Measurements from ENCODE around the gene NSD1.

NSD1 gene

GRCh38 chr5:177234841-177235240, 101.3 kb downstream of the NSD1 start:
- Histone ChIP-seq H3K4me1 (ENCODE audit: control insufficient read depth, low read length) (peaks cover 10% of the 10 kb centered on the region), H3K9me2 (replicated peaks; ENCODE audit: control insufficient read depth, low read length) (no peaks in the 10 kb centered on the region), H4K20me1 (ENCODE audit: control insufficient read depth, insufficient read depth, low read depth, low read length) (0 out of 2 replicates have a peak, but pooled peaks cover 4% of the 10 kb centered on the region), H3K36me3 (ENCODE audit: control insufficient read depth, low read length) (peaks cover 61% of the 10 kb centered on the region), H3K4me2 (ENCODE audit: low read length) (no peak overlapping the region), H3K4me3 (ENCODE audit: low read length) (no peak overlapping the region), H3K9me3 (ENCODE audit: control insufficient read depth, insufficient read depth, low read length) (no peaks in the 10 kb centered on the region), H3K27ac (ENCODE audit: low read depth, low read length) (no peak overlapping the region), H3K27me3 (ENCODE audit: control insufficient read depth, low read length) (no peaks in the 10 kb centered on the region), H3K79me2 (ENCODE audit: control insufficient read depth, low read length) (peaks cover 42% of the 10 kb centered on the region), H3F3A (ENCODE audit: control insufficient read depth, insufficient read depth) (peaks cover 8% of the 10 kb centered on the region)
- TF ChIP-seq EZH2phosphoT487 (IDR thresholded peaks at IDR 0.05; ENCODE audit: borderline replicate concordance, low read length) = no peak
- TF ChIP-seq CTCF (IDR thresholded peaks at IDR 0.05; ENCODE audit: low read depth, low read length, poor library complexity, severe bottlenecking) = no peak

GRCh38 chr5:177241768-177242167, 108.2 kb downstream of the NSD1 start:
- Histone ChIP-seq H3K4me3 (ENCODE audit: low read length) (no peak overlapping the region), H3K9me3 (ENCODE audit: control insufficient read depth, insufficient read depth, low read length) (no peaks in the 10 kb centered on the region), H3K27me3 (ENCODE audit: control insufficient read depth, low read length) (no peaks in the 10 kb centered on the region), H3K27ac (ENCODE audit: low read depth, low read length) (no peak overlapping the region), H3K4me1 (ENCODE audit: control insufficient read depth, low read length) (no peaks in the 10 kb centered on the region), H4K20me1 (ENCODE audit: control insufficient read depth, insufficient read depth, low read depth, low read length) (no peaks in the 10 kb centered on the region), H3K9me2 (replicated peaks; ENCODE audit: control insufficient read depth, low read length) (no peaks in the 10 kb centered on the region), H3K4me2 (ENCODE audit: low read length) (no peak overlapping the region), H3K79me2 (ENCODE audit: control insufficient read depth, low read length) (0 out of 2 replicates have a peak, but pooled peaks cover 3% of the 10 kb centered on the region), H3K36me3 (ENCODE audit: control insufficient read depth, low read length) (peaks cover 80% of the 10 kb centered on the region), H3F3A (ENCODE audit: control insufficient read depth, insufficient read depth) (peaks cover 8% of the 10 kb centered on the region)
- TF ChIP-seq CTCF (IDR thresholded peaks at IDR 0.05; ENCODE audit: low read depth, low read length, poor library complexity, severe bottlenecking) = no peak
- no peak for TF ChIP-seq EZH2phosphoT487 (IDR thresholded peaks at IDR 0.05; ENCODE audit: borderline replicate concordance, low read length)

GRCh38 chr5:177242304-177242703, 108.7 kb downstream of the NSD1 start:
- no peak overlapping the region for H3K4me2 ChIP-seq (ENCODE audit: low read length)
- H3K27me3 ChIP-seq (ENCODE audit: control insufficient read depth, low read length) = no peaks in the 10 kb centered on the region
- H3K27ac ChIP-seq (ENCODE audit: low read depth, low read length) = no peak overlapping the region
- TF ChIP-seq CTCF (IDR thresholded peaks at IDR 0.05; ENCODE audit: low read depth, low read length, poor library complexity, severe bottlenecking) (no peak), EZH2phosphoT487 (IDR thresholded peaks at IDR 0.05; ENCODE audit: borderline replicate concordance, low read length) (no peak)
- no peaks in the 10 kb centered on the region for H3K9me3 ChIP-seq (ENCODE audit: control insufficient read depth, insufficient read depth, low read length)
- no peak overlapping the region for H3K4me3 ChIP-seq (ENCODE audit: low read length)
- peaks cover 8% of the 10 kb centered on the region for H3F3A ChIP-seq (ENCODE audit: control insufficient read depth, insufficient read depth)
- H3K36me3 ChIP-seq (ENCODE audit: control insufficient read depth, low read length) = peaks cover 81% of the 10 kb centered on the region
- no peaks in the 10 kb centered on the region for H3K4me1 ChIP-seq (ENCODE audit: control insufficient read depth, low read length)
- no peaks in the 10 kb centered on the region for H4K20me1 ChIP-seq (ENCODE audit: control insufficient read depth, insufficient read depth, low read depth, low read length)
- 0 out of 2 replicates have a peak, but pooled peaks cover 3% of the 10 kb centered on the region for H3K79me2 ChIP-seq (ENCODE audit: control insufficient read depth, low read length)
- no peaks in the 10 kb centered on the region for H3K9me2 ChIP-seq (replicated peaks; ENCODE audit: control insufficient read depth, low read length)

Data from DOHH2 (cell line).